ENCODE results near the gene SND1.
A peak's percentile ranks its signal among the peaks of the same experiment; 100 is the strongest.

The SND1 gene

GRCh38 chr7:128014811-128015210 lies 362.8 kb downstream of the SND1 start:
- in situ Hi-C loops (cut with MboI; ENCODE audit: low pct_unique_long_range_greater_than_20kb, low sequenced_read_pairs, unreplicated experiment) = no loop called here
- no peak for TF ChIP-seq CTCF (IDR thresholded peaks at IDR 0.05; ENCODE audit: extremely low read depth, insufficient read depth, missing control alignments)
- no peak for DNase-seq (ENCODE audit: low spot score)

GRCh38 chr7:128017460-128017859 lies 365.5 kb downstream of the SND1 start:
- DNase-seq (ENCODE audit: low spot score) = no peak
- TF ChIP-seq CTCF (IDR thresholded peaks at IDR 0.05; ENCODE audit: extremely low read depth, insufficient read depth, missing control alignments) = no peak
- in situ Hi-C loops (cut with MboI; ENCODE audit: low pct_unique_long_range_greater_than_20kb, low sequenced_read_pairs, unreplicated experiment) = no loop called here

GRCh38 chr7:128017862-128018845 lies 366.2 kb downstream of the SND1 start:
- no peak for DNase-seq (ENCODE audit: low spot score)
- TF ChIP-seq CTCF (IDR thresholded peaks at IDR 0.05; ENCODE audit: extremely low read depth, insufficient read depth, missing control alignments) = no peak
- in situ Hi-C loops (cut with MboI; ENCODE audit: low pct_unique_long_range_greater_than_20kb, low sequenced_read_pairs, unreplicated experiment) = no loop called here

DNA sequence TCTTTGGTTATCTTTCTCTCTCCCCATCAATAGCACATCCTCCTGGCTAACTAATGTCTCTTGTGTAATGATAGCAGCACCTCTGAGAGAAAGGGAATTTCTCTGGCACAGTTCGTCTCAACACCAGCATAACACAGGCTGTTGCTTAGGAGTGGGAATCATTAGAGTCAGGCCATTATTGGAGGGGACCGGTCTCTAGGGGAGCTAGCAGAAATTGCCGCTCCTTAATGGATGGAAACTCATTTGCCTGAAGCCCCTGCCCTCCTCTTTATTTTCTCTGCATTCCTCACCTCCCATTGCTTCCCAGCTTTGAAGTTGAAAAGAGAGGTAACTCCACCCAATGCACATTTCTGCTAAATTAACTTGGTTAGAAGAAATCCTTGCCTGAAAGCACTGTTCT lies 367.3 kb downstream of the SND1 start:
- no peak for TF ChIP-seq CTCF (IDR thresholded peaks at IDR 0.05; ENCODE audit: extremely low read depth, insufficient read depth, missing control alignments)
- in situ Hi-C loops (cut with MboI; ENCODE audit: low pct_unique_long_range_greater_than_20kb, low sequenced_read_pairs, unreplicated experiment) = no loop called here
- no peak for DNase-seq (ENCODE audit: low spot score)

GRCh38 chr7:128020159-128020558 lies 368.2 kb downstream of the SND1 start:
- DNase-seq (ENCODE audit: low spot score) = no peak
- in situ Hi-C loops (cut with MboI; ENCODE audit: low pct_unique_long_range_greater_than_20kb, low sequenced_read_pairs, unreplicated experiment) = no loop called here
- TF ChIP-seq CTCF (IDR thresholded peaks at IDR 0.05; ENCODE audit: extremely low read depth, insufficient read depth, missing control alignments) = peak; percentile 47

GRCh38 chr7:128021366-128021765 lies 369.4 kb downstream of the SND1 start:
- in situ Hi-C loops (cut with MboI; ENCODE audit: low pct_unique_long_range_greater_than_20kb, low sequenced_read_pairs, unreplicated experiment) = no loop called here

More at GRCh38 chr7:128021366-128021765, 369.4 kb downstream of the SND1 start:
- TF ChIP-seq CTCF (IDR thresholded peaks at IDR 0.05; ENCODE audit: extremely low read depth, insufficient read depth, missing control alignments) = no peak
- no peak for DNase-seq (ENCODE audit: low spot score)
